GM23338 (cell line): Measurements from ENCODE around the gene RPTOR. TPM values are rescaled to one million over a fixed set of nuclear protein-coding genes. Genes with fewer than 3 reads are reported as not detected.

Experiments
- CREB1 ChIP-seq: fragments of 250-450 bp; sonication (Bioruptor Pico); IDR thresholded peaks from 2 replicates; pipeline ENCODE4 v1.5.0; 2020; ENCODE audit warnings: low read depth, mild to moderate bottlenecking, moderate library complexity
- ETS1 ChIP-seq: IDR thresholded peaks from 2 replicates; pipeline ENCODE4 v1.6.1; 2016; ENCODE audit warnings: antibody characterized with exemption
- EZH2phosphoT487 ChIP-seq: fragments of 200-600 bp; sonication (generic); IDR thresholded peaks from one replicate; pipeline ENCODE4 v1.8.1; 2018; ENCODE audit warnings: antibody characterized with exemption; ENCODE audit not compliant: unreplicated experiment
- REST ChIP-seq: IDR thresholded peaks from one replicate; pipeline ENCODE4 v1.6.1; 2018; ENCODE audit warnings: antibody characterized with exemption; ENCODE audit not compliant: unreplicated experiment
- ZNF331 ChIP-seq: fragments of 250-450 bp; sonication (Bioruptor Pico); IDR thresholded peaks from 2 replicates; pipeline ENCODE4 v1.5.0; 2020; ENCODE audit warnings: low read depth, mild to moderate bottlenecking, moderate library complexity
- ZNF462 ChIP-seq: fragments of 250-450 bp; sonication (Bioruptor Pico); IDR thresholded peaks from 2 replicates; pipeline ENCODE4 v1.5.0; 2020; ENCODE audit warnings: mild to moderate bottlenecking, moderate library complexity
- polyA plus RNA-seq: library from polyadenylated mRNA; unstranded; fragments of >200 nt; fragmentation: Nextera tagmentation; extraction: Ambion mirVana; gene quantifications from 2 replicates; pipeline ENCODE4 v1.2.1, GENCODE V29; 2016
- total RNA-seq: library from RNA; depleted of rRNA; stranded (reverse); fragments of >200 nt; shearing (Covaris generic); gene quantifications from 2 replicates; pipeline ENCODE4 v1.2.3, GENCODE V29; 2014

RPTOR gene
- total and polyA plus RNA-seq, 2 experiments from 2014 or later: 9.5 to 38.0 TPM

GRCh38 chr17:80813318-80813717 is 268.7 kb downstream of the RPTOR start (continued):
- no peak for TF ChIP-seq ZNF462 (CRISPR knock-in tag)
- TF ChIP-seq ZNF331: no peak
- no peak for TF ChIP-seq REST
- TF ChIP-seq EZH2phosphoT487: no peak
- TF ChIP-seq ETS1: no peak
- TF ChIP-seq CREB1 (CRISPR knock-in tag): no peak
